Measurements from ENCODE around the gene NSMF. TPM values are rescaled to one million over a fixed set of nuclear protein-coding genes. Genes with fewer than 3 reads are reported as not detected.
A peak's percentile ranks its signal among the peaks of the same experiment; 100 is the strongest.

The NSMF gene
- total and polyA plus RNA-seq, 2 experiments from 2014 or later: 73.0 to 107 TPM

DNA sequence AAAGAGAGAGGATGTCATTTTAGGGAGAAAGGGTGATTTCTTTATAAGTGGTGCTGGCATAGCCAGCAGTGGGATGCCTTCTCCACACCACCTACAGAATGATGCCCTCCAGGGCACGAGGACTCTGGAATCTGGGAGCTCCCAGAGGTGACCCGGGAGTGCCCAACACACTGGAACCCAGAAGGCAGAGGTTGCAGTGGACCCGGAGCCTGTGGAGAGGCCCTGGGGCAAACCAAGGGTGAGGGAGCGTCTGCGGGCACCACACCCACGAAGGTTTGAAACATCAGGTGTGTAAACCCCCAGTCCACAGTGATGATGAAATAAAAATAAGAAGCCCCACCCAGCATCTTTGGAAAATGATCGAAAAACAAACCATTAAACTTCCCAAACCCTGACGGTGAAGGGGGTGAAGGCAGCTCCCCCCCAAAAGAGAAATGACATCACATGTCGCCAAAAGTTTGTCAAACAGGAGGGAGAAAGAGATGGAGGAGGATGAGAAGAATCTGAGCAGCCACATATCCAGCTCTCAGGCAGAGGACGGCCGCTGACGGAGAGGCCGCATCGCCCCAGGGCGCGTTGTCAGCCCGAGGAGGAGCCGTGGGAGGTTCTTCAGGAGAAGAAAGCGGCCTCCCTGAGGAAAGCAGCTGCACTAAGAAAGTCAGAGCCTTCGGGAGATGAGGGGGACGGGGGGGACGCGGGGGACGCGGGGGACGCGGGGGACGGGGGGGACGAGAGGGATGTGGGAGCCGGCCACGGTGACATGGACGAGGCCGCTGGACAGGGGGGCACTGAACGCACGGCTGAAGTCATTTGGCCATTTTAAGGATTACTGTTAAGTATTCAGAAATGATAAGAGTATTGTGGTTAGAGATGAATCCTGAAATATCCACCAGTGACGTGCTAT, 43.1 kb upstream of the NSMF start:
- no peak overlapping the region for H3K27ac ChIP-seq
- TF ChIP-seq, protein P1, sequence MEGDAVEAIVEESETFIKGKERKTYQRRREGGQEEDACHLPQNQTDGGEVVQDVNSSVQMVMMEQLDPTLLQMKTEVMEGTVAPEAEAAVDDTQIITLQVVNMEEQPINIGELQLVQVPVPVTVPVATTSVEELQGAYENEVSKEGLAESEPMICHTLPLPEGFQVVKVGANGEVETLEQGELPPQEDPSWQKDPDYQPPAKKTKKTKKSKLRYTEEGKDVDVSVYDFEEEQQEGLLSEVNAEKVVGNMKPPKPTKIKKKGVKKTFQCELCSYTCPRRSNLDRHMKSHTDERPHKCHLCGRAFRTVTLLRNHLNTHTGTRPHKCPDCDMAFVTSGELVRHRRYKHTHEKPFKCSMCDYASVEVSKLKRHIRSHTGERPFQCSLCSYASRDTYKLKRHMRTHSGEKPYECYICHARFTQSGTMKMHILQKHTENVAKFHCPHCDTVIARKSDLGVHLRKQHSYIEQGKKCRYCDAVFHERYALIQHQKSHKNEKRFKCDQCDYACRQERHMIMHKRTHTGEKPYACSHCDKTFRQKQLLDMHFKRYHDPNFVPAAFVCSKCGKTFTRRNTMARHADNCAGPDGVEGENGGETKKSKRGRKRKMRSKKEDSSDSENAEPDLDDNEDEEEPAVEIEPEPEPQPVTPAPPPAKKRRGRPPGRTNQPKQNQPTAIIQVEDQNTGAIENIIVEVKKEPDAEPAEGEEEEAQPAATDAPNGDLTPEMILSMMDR (IDR thresholded peaks at IDR 0.05; ENCODE audit: low read depth, low read length): no peak
- H3K36me3 ChIP-seq: no peaks in the 10 kb centered on the region
- DNase-seq (ENCODE audit: low read depth in 1 of 2, low spot score in 1 of 2): peak in 1 of 2 donors; percentile 32
- H3K4me3 ChIP-seq: no peak overlapping the region
- no peaks in the 10 kb centered on the region for H3K4me1 ChIP-seq (ENCODE audit: low read depth)
- H3K9me3 ChIP-seq (ENCODE audit: low read depth): no peaks in the 10 kb centered on the region
- no peaks in the 10 kb centered on the region for H3K27me3 ChIP-seq

DNA sequence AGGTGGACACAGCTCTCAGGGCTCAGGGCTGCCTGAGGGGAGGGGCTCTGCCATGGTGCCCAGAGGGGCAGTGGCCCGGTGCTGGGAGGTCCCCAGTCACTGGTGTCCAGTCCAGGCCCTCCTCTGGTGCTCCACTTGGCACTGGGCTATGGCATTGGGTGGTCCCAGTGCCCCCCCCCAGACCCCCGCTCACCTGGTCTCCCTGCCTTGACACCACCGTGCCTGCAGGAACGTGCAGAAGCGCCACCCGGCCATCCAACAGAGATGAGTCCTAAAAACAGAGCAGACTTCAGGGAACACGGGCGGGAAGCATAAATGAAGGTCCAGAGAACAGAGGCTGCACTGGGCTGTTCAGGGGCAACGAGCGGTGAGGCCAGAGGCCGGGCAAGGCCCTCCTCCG, 42.3 kb upstream of the NSMF start:
- Histone ChIP-seq H3K4me1 (ENCODE audit: low read depth) (no peaks in the 10 kb centered on the region), H3K9me3 (ENCODE audit: low read depth) (no peaks in the 10 kb centered on the region), H3K27me3 (no peaks in the 10 kb centered on the region), H3K4me3 (no peak overlapping the region), H3K36me3 (no peaks in the 10 kb centered on the region), H3K27ac (no peak overlapping the region)
- DNase-seq (ENCODE audit: low read depth in 1 of 2, low spot score in 1 of 2): no peak
- TF ChIP-seq, protein P1 (IDR thresholded peaks at IDR 0.05; ENCODE audit: low read depth, low read length): no peak

DNA sequence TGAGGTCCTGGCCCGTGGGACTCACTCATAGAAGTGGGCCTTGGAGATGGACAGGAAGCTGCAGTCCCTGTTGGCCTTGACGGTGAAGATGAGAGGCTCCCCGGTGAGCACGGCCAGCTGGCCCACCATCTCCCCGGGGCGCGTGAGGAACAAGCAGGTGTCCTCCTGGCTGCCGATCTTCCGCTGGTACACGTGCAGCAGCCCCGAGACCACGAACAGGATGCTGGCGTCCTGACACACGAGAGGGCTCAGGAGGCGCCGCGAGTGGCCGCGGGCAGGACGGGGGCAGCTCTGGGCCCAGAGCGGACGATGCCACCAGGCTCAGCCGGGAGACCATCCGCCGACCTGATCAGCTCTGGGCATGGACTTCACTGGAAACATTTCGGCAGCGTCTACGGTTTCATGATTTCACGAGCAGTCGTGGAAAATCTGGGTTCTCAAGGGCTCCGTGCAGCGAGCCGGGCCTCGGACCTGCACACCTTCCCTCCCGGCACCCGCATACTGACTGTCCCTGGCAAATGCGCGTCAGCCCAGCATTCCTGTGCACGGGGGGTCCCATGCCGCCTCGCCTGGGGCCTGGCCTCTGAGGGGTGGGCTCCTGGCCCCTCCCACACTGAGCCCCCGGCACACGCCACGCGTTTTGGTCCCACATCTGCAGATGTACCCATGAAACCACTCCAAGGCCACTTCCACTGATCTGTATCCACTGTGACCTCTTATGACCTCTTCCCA, 41.7 kb upstream of the NSMF start:
- no peaks in the 10 kb centered on the region for H3K27me3 ChIP-seq
- TF ChIP-seq, protein P1 (IDR thresholded peaks at IDR 0.05; ENCODE audit: low read depth, low read length): no peak

DNA sequence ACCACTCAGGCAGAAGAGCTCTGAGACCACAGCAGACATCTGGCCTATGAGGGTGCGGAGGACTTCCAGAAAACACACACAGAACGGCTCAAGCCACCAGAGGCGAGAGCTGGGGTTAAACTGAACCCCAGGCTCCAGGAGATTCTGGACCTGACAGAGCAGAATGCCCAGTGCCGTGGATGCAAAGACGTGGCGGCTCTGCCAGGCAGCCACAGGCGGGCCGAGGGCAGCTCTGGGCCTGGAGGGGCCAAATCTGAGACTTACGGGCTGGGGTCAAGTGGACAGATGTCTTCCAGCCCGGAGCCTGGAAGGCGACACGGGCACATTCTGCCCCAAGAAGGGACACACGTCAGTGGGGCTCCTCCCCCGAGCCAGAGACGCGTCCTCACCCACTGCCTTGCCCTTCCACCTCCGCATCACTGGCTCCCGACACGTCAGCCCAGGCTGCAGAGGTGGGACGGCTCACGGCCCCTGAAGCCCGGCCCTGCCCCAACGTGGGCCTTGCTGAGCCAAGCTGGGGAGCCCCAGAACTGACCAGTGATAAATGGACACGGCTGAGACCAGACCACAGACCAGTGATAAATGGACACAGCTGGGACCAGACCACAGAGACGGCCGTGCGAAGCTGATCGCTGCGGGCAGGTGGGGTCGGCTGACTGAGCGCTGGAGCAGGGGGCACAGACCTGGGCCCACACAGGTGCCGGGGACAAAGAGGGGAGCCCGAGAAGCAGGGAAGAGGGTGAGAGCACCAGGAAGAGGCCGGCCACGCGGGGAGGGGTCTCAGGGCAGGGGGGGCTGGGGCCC, 40.9 kb upstream of the NSMF start:
- Histone ChIP-seq H3K9me3 (ENCODE audit: low read depth) (no peaks in the 10 kb centered on the region), H3K27ac (no peak overlapping the region), H3K36me3 (no peaks in the 10 kb centered on the region), H3K4me1 (ENCODE audit: low read depth) (no peaks in the 10 kb centered on the region), H3K4me3 (no peak overlapping the region), H3K27me3 (no peaks in the 10 kb centered on the region)
- TF ChIP-seq, protein P1 (IDR thresholded peaks at IDR 0.05; ENCODE audit: low read depth, low read length): no peak
- no peak for DNase-seq (ENCODE audit: low read depth in 1 of 2, low spot score in 1 of 2)

More for the DNA sequence above, 41.7 kb upstream of the NSMF start:
- no peaks in the 10 kb centered on the region for H3K4me1 ChIP-seq (ENCODE audit: low read depth)
- no peaks in the 10 kb centered on the region for H3K9me3 ChIP-seq (ENCODE audit: low read depth)
- no peaks in the 10 kb centered on the region for H3K36me3 ChIP-seq
- H3K27ac ChIP-seq: no peak overlapping the region
- no peak for DNase-seq (ENCODE audit: low read depth in 1 of 2, low spot score in 1 of 2)
- H3K4me3 ChIP-seq: no peak overlapping the region

DNA sequence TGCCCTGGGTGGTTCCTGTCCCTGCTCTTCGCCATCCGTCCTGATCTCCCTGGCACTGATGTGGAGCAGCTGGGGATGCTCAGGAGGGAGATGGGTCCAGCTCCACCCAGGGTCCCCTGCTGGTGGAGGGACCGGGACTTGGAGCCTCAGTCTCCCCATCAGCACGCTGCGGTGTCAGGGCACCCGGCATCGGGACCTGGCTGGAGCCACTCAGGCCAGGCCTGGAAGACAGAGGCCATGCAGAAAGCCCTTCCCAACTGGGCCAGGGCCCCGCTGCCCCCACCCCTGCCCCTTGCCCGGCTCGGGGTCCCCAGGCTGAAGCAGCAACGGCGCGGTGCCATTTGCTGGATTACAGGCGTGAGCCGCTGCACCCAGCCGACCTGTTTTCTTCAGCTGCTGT, 40.3 kb upstream of the NSMF start:
- no peak for DNase-seq (ENCODE audit: low read depth in 1 of 2, low spot score in 1 of 2)
- TF ChIP-seq, protein P1 (IDR thresholded peaks at IDR 0.05; ENCODE audit: low read depth, low read length): no peak
- no peaks in the 10 kb centered on the region for H3K36me3 ChIP-seq
- H3K4me3 ChIP-seq: no peak overlapping the region
- no peaks in the 10 kb centered on the region for H3K27me3 ChIP-seq
- H3K4me1 ChIP-seq (ENCODE audit: low read depth): no peaks in the 10 kb centered on the region
- H3K9me3 ChIP-seq (ENCODE audit: low read depth): no peaks in the 10 kb centered on the region
- no peak overlapping the region for H3K27ac ChIP-seq
